ENCODE results near the gene LGALS14. TPM values are rescaled to one million over a fixed set of nuclear protein-coding genes. Genes with fewer than 3 reads are reported as not detected.

The LGALS14 gene
- total and polyA plus RNA-seq, 10 of the 15 experiments (the other 5 are each of a cell fraction or from before 2014, with no cell fraction given) = 5.1 to 34.6 (median 7.3) TPM

- Histone ChIP-seq H3K36me3 (ENCODE audit: control insufficient read depth in 2 of 2, insufficient read depth in 2 of 2, low read length in 1 of 2) (no peaks in the 10 kb centered on the region), H3K27ac (ENCODE audit: control insufficient read depth, insufficient read depth) (peak overlapping the region; percentile 63), H2AFZ (ENCODE audit: control insufficient read depth, low read depth, low read length) (no peak overlapping the region; the same call in 1 of the 2 replicates), H3K9me3 (replicated peaks; ENCODE audit: control insufficient read depth, insufficient read depth, low read length) (no peaks in the 10 kb centered on the region), H3K4me1 (ENCODE audit: control insufficient read depth, insufficient read depth, low read length) (peaks cover 52% of the 10 kb centered on the region), H3K9ac (ENCODE audit: control insufficient read depth, insufficient read depth, low read length) (0 out of 2 replicates have a peak overlapping the region, but pooled peaks have one; percentile 16), H3K4me3 (no peak overlapping the region), H3K4me2 (ENCODE audit: control insufficient read depth, insufficient read depth) (peak overlapping the region; percentile 53), H3K27me3 (replicated peaks in 1 of 2; ENCODE audit: control insufficient read depth in 2 of 2, insufficient read depth in 2 of 2, low read length in 1 of 2) (no peaks in the 10 kb centered on the region), H4K20me1 (ENCODE audit: control insufficient read depth, insufficient read depth) (no peaks in the 10 kb centered on the region), H3K79me2 (ENCODE audit: control insufficient read depth, insufficient read depth, low read length) (peaks cover 16% of the 10 kb centered on the region)
- ChIA-PET SMC1A (ENCODE audit: uncharacterized antibody, unreplicated experiment) (interaction anchor here (0.9 to 10.7 kb wide), 25 partner anchors 11 to 295 kb away, joined by 3 to 266 read pairs (median 5); partner anchors contain the start of genes DYRK1B, FBL, LGALS14 and PSMC4), CTCF (interaction anchor here (0.6 to 9.7 kb wide), 16 partner anchors 10 to 334 kb away, joined by 3 to 335 read pairs (median 8); partner anchors contain the start of genes EID2, EID2B, FBL and LGALS14), POLR2A (interaction anchor here (0.5 to 3.7 kb wide), 12 partner anchors 21 to 396 kb away, joined by 3 to 25 read pairs (median 3); partner anchors contain the start of genes DYRK1B and FBL), RAD21 (ENCODE audit: unreplicated experiment) (interaction anchor here (0.7 to 8.6 kb wide), 14 partner anchors 17 to 294 kb away, joined by 3 to 234 read pairs (median 10); partner anchors contain the start of genes DYRK1B, FBL and PSMC4)
- in situ Hi-C loops (cut with MboI) = no loop called here
- intact Hi-C loops (cut with micrococcal nuclease; ENCODE audit: unreplicated experiment) = loop anchor here (5.0 kb wide), 1 partner anchor 296 kb away; the partner anchor contains the start of gene PSMC4
- BruUV-seq (replicated peaks) = no TSS peak
- WGBS (ENCODE audit: insufficient coverage, insufficient replicate concordance, low lambda C conversion rate, missing lambda C conversion rate) = 1% methylated on average over 3 of the region's 3 CpGs
- FAIRE-seq (no peak), ATAC-seq (peak; percentile 52), DNase-seq (ENCODE audit: low read depth, low spot score) (peak; percentile 66)
- TF ChIP-seq RUNX3 (IDR thresholded peaks at IDR 0.05; ENCODE audit: low read length) (peak; percentile 76), ZBED1 (IDR thresholded peaks at IDR 0.05; ENCODE audit: borderline replicate concordance) (peak; percentile 60; the same call in 1 of the 2 replicates), ATF2 (IDR thresholded peaks at IDR 0.05; ENCODE audit: low read length) (peak; percentile 89), MLLT1 (IDR thresholded peaks at IDR 0.05) (0 out of 2 replicates have a peak, but pooled peaks have one; percentile 15), MAX (IDR thresholded peaks at IDR 0.05; ENCODE audit: low read depth, low read length) (no peak), FOXM1 (IDR thresholded peaks at IDR 0.05; ENCODE audit: low read depth, low read length) (peak; percentile 40; the same call in 1 of the 2 replicates), ZNF217 (IDR thresholded peaks at IDR 0.05) (peak; percentile 64; the same call in 1 of the 2 replicates), BCL3 (IDR thresholded peaks at IDR 0.05; ENCODE audit: borderline replicate concordance, insufficient read depth, low read depth, low read length, poor library complexity, severe bottlenecking) (peak; percentile 97), CREM (IDR thresholded peaks at IDR 0.05; ENCODE audit: low read depth) (peak; percentile 75), ZNF24 (IDR thresholded peaks at IDR 0.05) (peak; percentile 94), SRF (IDR thresholded peaks at IDR 0.05; ENCODE audit: low read depth in 2 of 2, low read length in 2 of 2) (peak in 1 of 2 experiments; percentile 45; a peak in 1 of 4 replicates), NFIC (IDR thresholded peaks at IDR 0.05; ENCODE audit: low read depth, low read length) (peak; percentile 83), MEF2A (IDR thresholded peaks at IDR 0.05; ENCODE audit: insufficient read depth, low read depth, low read length) (0 out of 2 replicates have a peak, but pooled peaks have one; percentile 15), JUNB (IDR thresholded peaks at IDR 0.05) (peak; percentile 98), ESRRA (IDR thresholded peaks at IDR 0.05; ENCODE audit: low read length) (no peak), EED (IDR thresholded peaks at IDR 0.05; ENCODE audit: low read depth) (peak; percentile 85), CHD2 (IDR thresholded peaks at IDR 0.05; ENCODE audit: borderline replicate concordance, low read depth, low read length) (no peak), SUZ12 (IDR thresholded peaks at IDR 0.05; ENCODE audit: unreplicated experiment) (no peak), RAD21 (IDR thresholded peaks at IDR 0.05; ENCODE audit: insufficient read depth, low read depth, low read length) (0 out of 2 replicates have a peak, but pooled peaks have one; percentile 17), POU2F2 (IDR thresholded peaks at IDR 0.05; ENCODE audit: borderline replicate concordance, low read depth, low read length) (peak; percentile 33; the same call in 1 of the 3 replicates)
Measured at GRCh38 chr19:39676004-39676403, 28.3 kb upstream of the LGALS14 start.

Measured in GM12878 (cell line).